NB4 (cell line): ENCODE data around the gene YKT6.
A peak's percentile ranks its signal among the peaks of the same experiment; 100 is the strongest.
"Not testable (repeated sequence)": the region's sequence is repeated elsewhere in the genome, so short reads cannot be mapped to it uniquely, and the experiment has no call there.

Experiments
- DNase-seq: peaks from one replicate; pipeline ENCODE4 v3.0.0; 2010; ENCODE audit warnings: low read depth
- H3K4me3 ChIP-seq: one replicate; pipeline ENCODE4 v1.5.1; 2011; ENCODE audit warnings: mild to moderate bottlenecking, low read depth, low read length, moderate library complexity
- MYC ChIP-seq: IDR thresholded peaks from 2 replicates; pipeline ENCODE4 v1.6.1; 2011; ENCODE audit warnings: low read depth, low read length
- POLR2A ChIP-seq: IDR thresholded peaks from 2 replicates; pipeline ENCODE4 v1.6.1; 2011; ENCODE audit warnings: mild to moderate bottlenecking; ENCODE audit not compliant: insufficient read length; ENCODE audit errors: extremely low read depth
- TF ChIP-seq, protein P1 (sequence below): IDR thresholded peaks from 2 replicates; pipeline ENCODE4 v1.6.1; 2011; ENCODE audit warnings: low read depth, low read length
- TF ChIP-seq, protein P2 (sequence below): IDR thresholded peaks from one replicate; pipeline ENCODE4 v1.5.1; 2012; ENCODE audit warnings: low read depth, low read length

YKT6 gene

DNA sequence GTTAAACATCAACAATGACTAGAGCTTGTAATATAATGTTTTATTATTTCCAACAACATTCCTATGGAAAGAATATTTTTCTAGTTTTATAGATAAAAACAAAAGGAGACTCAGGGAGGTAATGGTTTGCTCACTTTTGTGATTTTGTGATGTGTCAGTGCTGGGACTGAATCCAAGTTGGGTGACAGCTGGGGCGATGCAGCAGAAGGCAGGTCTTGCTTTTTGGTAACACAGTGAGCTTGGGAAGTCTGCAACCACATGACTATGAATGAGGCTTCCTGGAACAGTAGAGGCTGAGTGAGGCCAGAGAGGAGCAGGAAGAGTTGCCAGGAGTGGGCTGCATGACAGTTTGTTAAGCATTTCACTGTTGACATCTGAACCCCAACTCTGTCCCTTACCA is 4.9 kb upstream of the YKT6 start:
- H3K4me3 ChIP-seq, result no peak overlapping the region
- TF ChIP-seq POLR2A (no peak), MYC (no peak)
- TF ChIP-seq, protein P1, sequence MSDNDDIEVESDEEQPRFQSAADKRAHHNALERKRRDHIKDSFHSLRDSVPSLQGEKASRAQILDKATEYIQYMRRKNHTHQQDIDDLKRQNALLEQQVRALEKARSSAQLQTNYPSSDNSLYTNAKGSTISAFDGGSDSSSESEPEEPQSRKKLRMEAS, result no peak
- TF ChIP-seq, protein P2, sequence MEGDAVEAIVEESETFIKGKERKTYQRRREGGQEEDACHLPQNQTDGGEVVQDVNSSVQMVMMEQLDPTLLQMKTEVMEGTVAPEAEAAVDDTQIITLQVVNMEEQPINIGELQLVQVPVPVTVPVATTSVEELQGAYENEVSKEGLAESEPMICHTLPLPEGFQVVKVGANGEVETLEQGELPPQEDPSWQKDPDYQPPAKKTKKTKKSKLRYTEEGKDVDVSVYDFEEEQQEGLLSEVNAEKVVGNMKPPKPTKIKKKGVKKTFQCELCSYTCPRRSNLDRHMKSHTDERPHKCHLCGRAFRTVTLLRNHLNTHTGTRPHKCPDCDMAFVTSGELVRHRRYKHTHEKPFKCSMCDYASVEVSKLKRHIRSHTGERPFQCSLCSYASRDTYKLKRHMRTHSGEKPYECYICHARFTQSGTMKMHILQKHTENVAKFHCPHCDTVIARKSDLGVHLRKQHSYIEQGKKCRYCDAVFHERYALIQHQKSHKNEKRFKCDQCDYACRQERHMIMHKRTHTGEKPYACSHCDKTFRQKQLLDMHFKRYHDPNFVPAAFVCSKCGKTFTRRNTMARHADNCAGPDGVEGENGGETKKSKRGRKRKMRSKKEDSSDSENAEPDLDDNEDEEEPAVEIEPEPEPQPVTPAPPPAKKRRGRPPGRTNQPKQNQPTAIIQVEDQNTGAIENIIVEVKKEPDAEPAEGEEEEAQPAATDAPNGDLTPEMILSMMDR, result no peak
- DNase-seq, result no peak

DNA sequence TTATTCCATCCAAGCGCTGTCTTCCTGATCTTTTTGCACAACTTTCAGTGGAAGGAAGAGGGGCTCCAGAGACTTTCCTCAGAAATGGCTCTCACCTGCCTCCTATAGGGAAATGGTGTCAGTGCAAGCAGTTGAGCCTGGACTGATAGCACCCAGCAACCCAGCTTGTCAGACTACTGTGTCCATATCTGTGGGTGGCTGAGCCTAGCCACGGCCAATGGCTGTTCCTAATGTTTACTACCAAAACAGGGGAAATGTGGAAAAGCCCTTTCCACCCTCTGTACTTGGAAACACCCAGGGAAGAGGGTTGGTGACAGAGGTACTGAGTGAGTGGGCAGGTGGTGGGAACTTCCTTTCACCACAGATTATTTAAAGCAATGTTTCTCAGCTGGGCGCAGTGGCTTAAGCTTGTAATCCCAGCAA is 4.3 kb upstream of the YKT6 start:
- DNase-seq, result peak; percentile 63
- TF ChIP-seq, protein P2, result peak; percentile 75
- no peak for TF ChIP-seq POLR2A
- H3K4me3 ChIP-seq, result no peak overlapping the region

DNA sequence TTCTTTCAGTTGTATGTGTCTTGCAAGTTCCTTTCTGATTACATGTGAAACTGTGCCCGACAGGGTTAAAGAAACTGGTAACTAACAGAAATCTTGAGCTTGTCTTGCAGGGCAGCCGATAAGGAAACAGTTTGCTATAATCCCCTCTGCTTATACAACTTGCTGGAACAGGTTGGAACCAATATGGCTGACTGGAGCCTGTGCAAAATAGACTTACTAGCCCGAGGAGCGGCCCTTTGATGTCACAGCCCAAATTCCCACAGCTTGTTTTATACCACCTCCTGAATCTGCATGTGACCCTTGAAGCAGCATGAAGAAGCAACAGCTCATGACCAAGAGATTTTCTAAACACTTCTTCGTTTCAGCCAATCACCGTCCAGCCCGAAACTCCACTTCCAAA is 3.3 kb upstream of the YKT6 start:
- TF ChIP-seq, protein P1, result no peak
- TF ChIP-seq MYC (no peak), POLR2A (no peak)
- TF ChIP-seq, protein P2, result no peak
- no peak overlapping the region for H3K4me3 ChIP-seq
- no peak for DNase-seq

DNA sequence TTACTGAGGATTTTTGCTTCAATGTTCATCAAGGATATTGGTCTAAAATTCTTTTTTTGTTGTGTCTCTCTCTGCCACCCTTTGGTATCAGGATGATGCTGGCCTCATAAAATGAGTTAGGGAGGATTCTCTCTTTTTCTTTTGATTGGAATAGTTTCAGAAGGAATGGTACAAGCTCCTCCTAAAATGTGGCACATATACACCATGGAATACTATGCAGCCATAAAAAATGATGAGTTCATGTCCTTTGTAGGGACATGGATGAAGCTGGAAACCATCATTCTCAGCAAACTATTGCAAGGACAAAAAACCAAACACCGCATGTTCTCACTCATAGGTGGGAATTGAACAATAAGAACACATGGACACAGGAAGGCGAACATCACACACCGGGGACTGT is 615 bp upstream of the YKT6 start:
- not testable (repeated sequence) for DNase-seq
- H3K4me3 ChIP-seq, result peak overlapping the region; percentile 32

DNA sequence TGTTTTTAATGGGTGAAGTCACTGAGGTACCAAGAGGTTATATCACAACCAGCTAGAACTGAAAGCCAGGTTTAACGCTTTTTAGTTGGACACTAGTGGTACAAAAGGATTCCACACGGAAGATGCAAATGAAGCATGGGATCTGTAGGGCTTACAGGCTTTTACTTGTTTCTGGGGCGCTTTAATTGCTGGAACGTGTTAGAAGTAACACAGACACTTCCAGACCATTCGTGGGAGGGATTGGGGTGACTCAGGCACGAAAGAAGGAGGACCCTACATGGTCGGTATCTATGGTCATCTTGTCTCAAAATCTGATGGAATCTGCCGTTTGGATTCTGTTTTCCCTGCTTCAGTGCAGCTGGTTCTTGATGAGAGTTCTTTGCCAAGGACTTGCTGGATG is 1.0 kb downstream of the YKT6 start:
- no peak for DNase-seq
- TF ChIP-seq, protein P1, result no peak
- TF ChIP-seq POLR2A (no peak), MYC (no peak)
- TF ChIP-seq, protein P2, result no peak
- H3K4me3 ChIP-seq, result peak overlapping the region; percentile 94

DNA sequence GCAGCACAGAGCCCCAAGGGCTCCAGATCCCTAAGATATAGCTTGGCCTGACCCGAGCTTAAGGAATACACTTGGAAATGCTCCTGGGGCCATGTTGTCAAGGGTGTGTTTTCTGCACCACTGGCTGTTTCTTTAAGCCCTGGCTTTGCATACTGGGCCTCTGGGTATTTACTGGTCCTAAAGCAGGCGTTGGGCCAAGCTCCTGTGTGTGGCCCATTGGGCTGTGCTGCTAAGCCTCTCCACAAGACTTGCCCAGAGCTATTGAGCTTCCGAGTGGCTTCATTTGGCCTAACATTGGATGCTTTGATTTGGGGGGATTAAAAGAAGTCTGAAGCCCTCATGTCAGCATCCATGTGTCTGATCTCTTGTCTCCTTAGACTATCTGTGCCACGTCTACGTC is 5.2 kb downstream of the YKT6 start:
- no peak for DNase-seq
- TF ChIP-seq, protein P1, result no peak
- TF ChIP-seq, protein P2, result no peak
- no peak for TF ChIP-seq MYC
- no peak for TF ChIP-seq POLR2A
- H3K4me3 ChIP-seq, result no peak overlapping the region

DNA sequence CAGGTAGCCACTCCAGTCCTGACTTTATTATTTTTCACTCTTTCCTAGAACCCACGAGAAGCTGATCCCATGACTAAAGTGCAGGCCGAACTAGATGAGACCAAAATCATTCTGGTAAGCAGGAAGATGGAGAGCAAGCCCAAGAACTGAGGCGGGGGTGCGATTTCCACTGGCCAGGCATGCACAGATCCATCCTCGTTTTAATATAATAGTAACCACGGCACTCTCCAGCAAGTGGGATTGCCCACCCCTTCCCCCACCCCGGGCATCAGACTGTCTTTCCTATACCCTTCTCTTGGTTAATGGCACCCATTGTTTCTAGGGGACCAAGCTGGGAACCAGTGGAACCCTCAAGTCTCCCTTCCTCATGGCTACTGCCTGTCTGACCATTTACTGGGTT is 7.3 kb downstream of the YKT6 start:
- no peak overlapping the region for H3K4me3 ChIP-seq
- TF ChIP-seq, protein P2, result no peak
- TF ChIP-seq, protein P1, result no peak
- TF ChIP-seq POLR2A (no peak), MYC (no peak)
- DNase-seq, result no peak
